ENCODE results near the gene ARHGEF10L.

DNA sequence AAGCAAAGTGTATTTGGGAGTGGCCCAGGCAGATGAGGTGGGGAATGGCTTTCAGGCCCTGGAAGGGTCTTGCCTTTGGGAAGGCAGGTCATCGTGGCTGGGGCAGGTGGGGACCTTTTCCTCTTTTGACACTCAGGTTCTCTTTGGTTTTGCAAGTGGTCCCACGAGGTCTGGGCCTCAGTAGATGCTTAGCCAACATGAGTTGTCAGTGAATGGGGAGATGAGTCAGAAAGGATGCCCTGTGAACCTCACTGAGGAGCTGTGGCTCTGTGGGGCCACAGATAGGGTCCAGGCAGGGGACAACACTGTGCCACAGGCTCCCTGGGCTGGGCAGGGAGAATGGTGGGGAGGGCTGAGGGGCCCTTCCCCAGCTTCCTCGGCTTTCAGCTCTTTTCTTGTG, 19.0 kb downstream of the ARHGEF10L start:
- TF ChIP-seq POLR2AphosphoS5 (IDR thresholded peaks at IDR 0.05) (no peak), POLR2A (IDR thresholded peaks at IDR 0.05) (no peak)
- TF ChIP-seq, protein P1, sequence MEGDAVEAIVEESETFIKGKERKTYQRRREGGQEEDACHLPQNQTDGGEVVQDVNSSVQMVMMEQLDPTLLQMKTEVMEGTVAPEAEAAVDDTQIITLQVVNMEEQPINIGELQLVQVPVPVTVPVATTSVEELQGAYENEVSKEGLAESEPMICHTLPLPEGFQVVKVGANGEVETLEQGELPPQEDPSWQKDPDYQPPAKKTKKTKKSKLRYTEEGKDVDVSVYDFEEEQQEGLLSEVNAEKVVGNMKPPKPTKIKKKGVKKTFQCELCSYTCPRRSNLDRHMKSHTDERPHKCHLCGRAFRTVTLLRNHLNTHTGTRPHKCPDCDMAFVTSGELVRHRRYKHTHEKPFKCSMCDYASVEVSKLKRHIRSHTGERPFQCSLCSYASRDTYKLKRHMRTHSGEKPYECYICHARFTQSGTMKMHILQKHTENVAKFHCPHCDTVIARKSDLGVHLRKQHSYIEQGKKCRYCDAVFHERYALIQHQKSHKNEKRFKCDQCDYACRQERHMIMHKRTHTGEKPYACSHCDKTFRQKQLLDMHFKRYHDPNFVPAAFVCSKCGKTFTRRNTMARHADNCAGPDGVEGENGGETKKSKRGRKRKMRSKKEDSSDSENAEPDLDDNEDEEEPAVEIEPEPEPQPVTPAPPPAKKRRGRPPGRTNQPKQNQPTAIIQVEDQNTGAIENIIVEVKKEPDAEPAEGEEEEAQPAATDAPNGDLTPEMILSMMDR (IDR thresholded peaks at IDR 0.05), result no peak

All from prostate gland (tissue), 2 donors.